Keratinocyte (primary cell): ENCODE measurements around the gene RASGRF2. TPM values are rescaled to one million over a fixed set of nuclear protein-coding genes. Genes with fewer than 3 reads are reported as not detected.

Source experiments
- DNase-seq: peaks from one replicate; pipeline ENCODE4 v3.0.0-alpha.2; 2011; ENCODE audit warnings: low read depth, missing footprints, low spot score
- FAIRE-seq: peaks from 2 replicates; lab custom pipeline; 2011; peaks lifted over from hg19 to GRCh38; lab: Jason Lieb, UNC
- H2AFZ ChIP-seq: 2 replicates; pipeline ENCODE4 v1.6.0; 2012; ENCODE audit warnings: low read length, control low read depth, inconsistent platforms; ENCODE audit not compliant: control insufficient read depth
- H3K27ac ChIP-seq: 2 replicates; pipeline ENCODE4 v1.5.1; 2011; ENCODE audit warnings: low read length; ENCODE audit not compliant: control insufficient read depth, insufficient read depth
- H3K27me3 ChIP-seq: 3 replicates; pipeline ENCODE4 v1.6.0; 2011; ENCODE audit warnings: low read length; ENCODE audit not compliant: control insufficient read depth, insufficient read depth; ENCODE audit errors: extremely low read depth
- H3K36me3 ChIP-seq, 2 experiments: 2 replicates in 1 of 2; 3 replicates in 1 of 2; pipeline ENCODE4 v1.5.1; 2011; ENCODE audit warnings: low read length in 2 of 2, mild to moderate bottlenecking in 1 of 2; ENCODE audit not compliant: control insufficient read depth in 2 of 2, insufficient read depth in 2 of 2; ENCODE audit errors: extremely low read depth in 1 of 2
- H3K4me1 ChIP-seq: 3 replicates; pipeline ENCODE4 v1.5.1; 2011; ENCODE audit warnings: low read length; ENCODE audit not compliant: control insufficient read depth, insufficient read depth; ENCODE audit errors: extremely low read depth
- H3K4me2 ChIP-seq: 3 replicates; pipeline ENCODE4 v1.6.0; 2011; ENCODE audit warnings: low read depth, low read length; ENCODE audit not compliant: control insufficient read depth, insufficient read depth; ENCODE audit errors: extremely low read depth
- H3K4me3 ChIP-seq, 3 experiments: fragments of 200-600 bp in 1 of 3; sonication (generic) in 1 of 3; 2 replicates in 2 of 3; 3 replicates in 1 of 3; pipeline ENCODE4 v1.5.1; 2011 to 2016; ENCODE audit warnings: low read length in 3 of 3, mild to moderate bottlenecking in 3 of 3, control low read depth in 2 of 3, inconsistent platforms in 1 of 3, low read depth in 1 of 3, mixed read lengths in 1 of 3, mixed run types in 1 of 3, moderate library complexity in 1 of 3; ENCODE audit not compliant: control insufficient read depth in 2 of 3, insufficient read depth in 2 of 3; ENCODE audit errors: extremely low read depth in 1 of 3
- H3K79me2 ChIP-seq: 2 replicates; pipeline ENCODE4 v1.6.0; 2012; ENCODE audit warnings: low read length; ENCODE audit not compliant: control insufficient read depth, insufficient read depth
- H3K9ac ChIP-seq: 3 replicates; pipeline ENCODE4 v1.6.0; 2011; ENCODE audit warnings: low read length; ENCODE audit not compliant: control insufficient read depth, insufficient read depth; ENCODE audit errors: extremely low read depth
- H3K9me1 ChIP-seq: 3 replicates; pipeline ENCODE4 v1.6.0; 2011; ENCODE audit warnings: low read length; ENCODE audit not compliant: control insufficient read depth, insufficient read depth; ENCODE audit errors: extremely low read depth
- H3K9me3 ChIP-seq: 2 replicates; pipeline ENCODE4 v1.5.1; 2012; ENCODE audit warnings: low read depth, low read length; ENCODE audit not compliant: control insufficient read depth
- H4K20me1 ChIP-seq: 3 replicates; pipeline ENCODE4 v1.6.0; 2011; ENCODE audit warnings: low read length; ENCODE audit not compliant: control insufficient read depth, insufficient read depth; ENCODE audit errors: extremely low read depth
- CTCF ChIP-seq, 3 experiments: IDR thresholded peaks in 1 of 3; conservative IDR thresholded peaks in 1 of 3; optimal IDR thresholded peaks in 1 of 3; 2 replicates in 2 of 3; 3 replicates in 1 of 3; pipeline versions ENCODE3 to v1.5.1; 2011; ENCODE audit warnings: low read length in 3 of 3, mild to moderate bottlenecking in 3 of 3, moderate library complexity in 2 of 3, control low read depth in 1 of 3, inconsistent platforms in 1 of 3; ENCODE audit not compliant: insufficient read depth in 2 of 3; ENCODE audit errors: extremely low read depth in 1 of 3
- EZH2 ChIP-seq: IDR thresholded peaks from one replicate; pipeline ENCODE4 v1.6.1; 2012; ENCODE audit warnings: inconsistent platforms, mild to moderate bottlenecking, low read length, moderate library complexity
- dilution Hi-C: fragments of 300-500 bp; cut with MboI; formaldehyde crosslinking; loops from one replicate; pipeline ENCODE4 v1.7.0; 2020; ENCODE audit warnings: low sequenced_read_pairs; ENCODE audit not compliant: extremely low pct_ligation_motif_present
- polyA plus RNA-seq, 5 experiments: library from polyadenylated mRNA; depleted of rRNA in 3 of 5; stranded (reverse) in 3 of 5; stranded (forward) in 1 of 5; unstranded in 1 of 5; fragments of >200 nt; gene quantifications; 1 replicate in 1 of 5; 2 replicates in 3 of 5; 3 replicates in 1 of 5; pipeline versions ENCODE4 v1.2.1 to v1.2.3, GENCODE V29; 2011 to 2012; ENCODE audit warnings: missing spikeins in 2 of 5, low read depth in 1 of 5, low replicate concordance in 1 of 5

RASGRF2 gene
- polyA plus RNA-seq, 1 donor (not counting 4 experiments of a cell fraction or from before 2014, with no cell fraction given) = 0.03 TPM

DNA sequence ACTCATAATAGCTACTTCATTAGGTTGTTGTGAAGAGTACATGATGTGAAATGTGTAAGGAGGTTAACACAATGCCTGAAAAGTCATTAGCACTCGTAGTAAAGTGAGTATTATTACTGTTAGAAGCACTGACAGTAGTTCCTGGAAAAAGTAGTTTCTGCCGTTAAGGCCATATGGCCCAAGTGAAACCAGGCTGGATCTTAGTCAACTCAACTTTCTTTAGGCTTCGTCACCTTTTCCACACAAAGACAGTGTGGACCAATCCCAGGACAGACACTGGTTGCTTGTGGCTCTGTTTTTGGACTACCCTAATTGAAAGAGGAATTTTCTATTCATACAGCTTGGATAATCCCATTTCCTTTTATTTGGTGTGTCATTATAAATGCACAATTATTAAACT is 243.6 kb downstream of the RASGRF2 start:
- H3K9me1 ChIP-seq = no peaks in the 10 kb centered on the region
- dilution Hi-C loops = no loop called here
- no peak overlapping the region for H3K9ac ChIP-seq
- no peak for FAIRE-seq
- H3K4me3 ChIP-seq = no peak overlapping the region
- no peaks in the 10 kb centered on the region for H3K27me3 ChIP-seq
- no peaks in the 10 kb centered on the region for H3K36me3 ChIP-seq
- H3K4me2 ChIP-seq = no peak overlapping the region
- no peak for DNase-seq
- peaks cover 1% of the 10 kb centered on the region for H3K4me1 ChIP-seq
- no peak overlapping the region for H2AFZ ChIP-seq
- no peaks in the 10 kb centered on the region for H4K20me1 ChIP-seq
- TF ChIP-seq EZH2 (no peak), CTCF (optimal IDR thresholded peaks at IDR 0.05 in 1 of 3, IDR thresholded peaks at IDR 0.05 in 1 of 3, conservative IDR thresholded peaks at IDR 0.05 in 1 of 3; ENCODE audit: extremely low read depth in 1 of 3, insufficient read depth in 2 of 3, low read length in 3 of 3) (no peak)
- H3K27ac ChIP-seq = no peak overlapping the region
- H3K9me3 ChIP-seq = no peaks in the 10 kb centered on the region
- H3K79me2 ChIP-seq = no peaks in the 10 kb centered on the region

GRCh38 chr5:81204205-81204604 is 244.0 kb downstream of the RASGRF2 start:
- no peak for TF ChIP-seq CTCF (optimal IDR thresholded peaks at IDR 0.05 in 1 of 3, IDR thresholded peaks at IDR 0.05 in 1 of 3, conservative IDR thresholded peaks at IDR 0.05 in 1 of 3; ENCODE audit: extremely low read depth in 1 of 3, insufficient read depth in 2 of 3, low read length in 3 of 3)
- TF ChIP-seq EZH2 = no peak
- dilution Hi-C loops = no loop called here
- peaks cover 6% of the 10 kb centered on the region for H3K4me1 ChIP-seq
- no peaks in the 10 kb centered on the region for H4K20me1 ChIP-seq
- no peaks in the 10 kb centered on the region for H3K9me1 ChIP-seq
- no peaks in the 10 kb centered on the region for H3K9me3 ChIP-seq
- H3K9ac ChIP-seq = no peak overlapping the region
- H3K4me2 ChIP-seq = no peak overlapping the region
- no peaks in the 10 kb centered on the region for H3K36me3 ChIP-seq
- FAIRE-seq (no peak), DNase-seq (no peak)
- H3K27ac ChIP-seq = no peak overlapping the region
- H3K27me3 ChIP-seq = no peaks in the 10 kb centered on the region
- H3K79me2 ChIP-seq = no peaks in the 10 kb centered on the region
- no peak overlapping the region for H2AFZ ChIP-seq
- H3K4me3 ChIP-seq = no peak overlapping the region
